ENCODE data around the gene ATP5ME. TPM values are rescaled to one million over a fixed set of nuclear protein-coding genes. Genes with fewer than 3 reads are reported as not detected.
A peak's percentile ranks its signal among the peaks of the same experiment; 100 is the strongest.
"Not testable (repeated sequence)": the region's sequence is repeated elsewhere in the genome, so short reads cannot be mapped to it uniquely, and the experiment has no call there.

ATP5ME gene
- polyA plus RNA-seq, 1 of the 3 experiments (the other 2 are of a cell fraction): 1,185 TPM

DNA sequence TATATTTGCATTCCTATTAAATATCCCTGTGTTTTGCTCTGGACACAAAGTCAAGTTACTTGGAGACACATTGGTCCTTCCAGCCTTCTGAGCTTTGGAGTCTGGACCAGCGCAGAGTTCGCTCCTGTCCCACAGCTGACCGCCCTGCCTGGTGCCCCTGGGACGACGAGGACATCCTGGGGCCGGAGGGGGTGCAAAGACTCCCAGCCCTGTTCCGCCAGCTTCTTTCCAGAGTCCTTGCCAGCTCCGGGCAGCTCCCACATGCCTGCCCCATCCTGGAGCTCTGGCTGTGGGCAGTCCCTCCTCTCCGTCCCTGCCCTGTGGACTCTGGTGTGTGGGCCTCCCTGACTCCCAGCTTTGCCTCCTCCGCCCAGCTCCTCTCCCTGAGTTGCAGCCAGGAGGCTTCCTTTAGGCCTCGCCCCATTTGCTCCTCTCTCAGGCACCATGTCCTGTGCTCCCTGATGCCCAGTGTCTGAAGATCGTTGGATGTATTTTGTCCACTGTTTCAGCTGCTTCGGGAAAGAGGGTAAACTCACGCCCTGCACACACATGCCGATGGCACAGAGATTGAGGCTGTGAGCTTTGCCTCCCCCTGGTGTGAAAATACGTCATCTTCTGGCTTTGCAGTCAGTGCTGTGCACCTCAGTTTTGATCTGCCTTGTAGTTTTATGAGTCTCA lies 26.6 kb upstream of the ATP5ME start:
- no peaks in the 10 kb centered on the region for H3K9me2 ChIP-seq
- H3K27ac ChIP-seq (ENCODE audit: low read depth in 2 of 2, low read length in 1 of 2): no peak overlapping the region
- no peak overlapping the region for H2AFZ ChIP-seq (ENCODE audit: low read depth)
- H3K4me3 ChIP-seq (ENCODE audit: low read depth in 2 of 2, low read length in 1 of 2): no peak overlapping the region
- H3F3A ChIP-seq (replicated peaks; ENCODE audit: insufficient read depth): no peaks in the 10 kb centered on the region
- POLR2A ChIA-PET: no interaction called here
- H3K4me1 ChIP-seq (ENCODE audit: control insufficient read depth in 1 of 2, insufficient read depth in 2 of 2, low read depth in 1 of 2, low read length in 1 of 2): no peaks in the 10 kb centered on the region; a peak in 1 of 4 replicates
- no peaks in the 10 kb centered on the region for H3K36me3 ChIP-seq (replicated peaks in 1 of 2; ENCODE audit: control insufficient read depth in 1 of 2, insufficient read depth in 2 of 2, low read length in 1 of 2)
- H4K20me1 ChIP-seq (ENCODE audit: insufficient read depth): no peaks in the 10 kb centered on the region
- TF ChIP-seq ELF1 (IDR thresholded peaks at IDR 0.05): no peak
- peak; percentile 25; the same call in 1 of the 2 replicates for TF ChIP-seq RAD21 (IDR thresholded peaks at IDR 0.05; ENCODE audit: low read length)
- no peak overlapping the region for H3K9ac ChIP-seq
- CTCF ChIA-PET: interaction anchor here (0.9 to 2.8 kb wide), 3 partner anchors 17 to 98 kb away, joined by 3 to 22 read pairs (median 4); partner anchors contain the start of genes ATP5ME and MYL5
- DNase-seq: no peak
- no peaks in the 10 kb centered on the region for H3K27me3 ChIP-seq (ENCODE audit: insufficient read depth)
- H3K4me2 ChIP-seq: no peak overlapping the region
- 83% methylated on average over 16 of the region's 16 CpGs for WGBS (ENCODE audit: low lambda C conversion rate)
- H3K9me3 ChIP-seq: no peaks in the 10 kb centered on the region
- H3K79me2 ChIP-seq (ENCODE audit: insufficient read depth): peaks cover 1% of the 10 kb centered on the region; the same call in 1 of the 2 replicates

DNA sequence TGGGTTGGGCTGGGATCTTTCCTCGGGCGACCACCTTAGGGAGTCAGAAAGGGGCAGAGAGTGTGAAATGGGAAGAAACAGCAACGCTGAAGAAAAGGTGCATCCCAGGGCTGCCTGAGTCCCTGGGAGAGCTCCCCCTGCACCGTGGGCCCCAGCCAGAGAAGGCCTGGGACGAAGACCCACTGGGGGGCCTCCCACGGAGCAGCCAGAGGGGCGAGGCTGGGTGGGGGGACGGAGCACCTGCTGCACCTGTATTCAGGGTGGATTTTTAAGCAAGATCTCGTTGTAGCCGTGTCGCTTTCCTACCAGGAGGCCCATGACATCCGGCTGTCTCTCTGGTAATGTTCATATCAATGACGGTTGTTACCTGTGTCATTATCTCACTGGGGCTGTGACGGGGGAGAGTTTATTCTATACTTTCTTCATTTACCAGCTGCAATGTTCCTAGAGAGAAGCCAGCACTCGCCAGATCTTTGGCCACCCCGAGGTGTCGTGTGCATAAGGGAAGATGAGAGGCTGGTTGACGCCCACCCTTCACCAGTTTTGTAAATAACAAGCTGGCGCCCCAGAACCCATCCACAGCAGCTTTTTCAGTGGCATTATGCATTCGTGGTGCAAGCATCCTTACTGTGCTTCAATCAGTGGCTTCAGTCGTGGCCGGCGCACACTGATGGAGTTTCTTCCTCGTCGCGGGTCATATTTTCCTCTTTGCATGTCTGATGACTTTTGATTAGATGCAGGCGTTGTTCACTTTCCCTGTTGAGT lies 25.9 kb upstream of the ATP5ME start:
- Histone ChIP-seq H3K4me1 (ENCODE audit: control insufficient read depth in 1 of 2, insufficient read depth in 2 of 2, low read depth in 1 of 2, low read length in 1 of 2) (no peaks in the 10 kb centered on the region; a peak in 1 of 4 replicates), H3K9me2 (no peaks in the 10 kb centered on the region), H3K4me3 (ENCODE audit: low read depth in 2 of 2, low read length in 1 of 2) (no peak overlapping the region), H3K27ac (ENCODE audit: low read depth in 2 of 2, low read length in 1 of 2) (no peak overlapping the region), H3K79me2 (ENCODE audit: insufficient read depth) (no peaks in the 10 kb centered on the region), H3K36me3 (replicated peaks in 1 of 2; ENCODE audit: control insufficient read depth in 1 of 2, insufficient read depth in 2 of 2, low read length in 1 of 2) (no peaks in the 10 kb centered on the region), H3F3A (replicated peaks; ENCODE audit: insufficient read depth) (no peaks in the 10 kb centered on the region), H3K27me3 (ENCODE audit: insufficient read depth) (no peaks in the 10 kb centered on the region), H3K9ac (no peak overlapping the region), H3K9me3 (no peaks in the 10 kb centered on the region), H2AFZ (ENCODE audit: low read depth) (no peak overlapping the region), H3K4me2 (no peak overlapping the region), H4K20me1 (ENCODE audit: insufficient read depth) (no peaks in the 10 kb centered on the region)
- POLR2A ChIA-PET: no interaction called here
- 71% methylated on average over 18 of the region's 27 CpGs for WGBS (ENCODE audit: low lambda C conversion rate)
- TF ChIP-seq FOXM1 (IDR thresholded peaks at IDR 0.05; ENCODE audit: low read depth) (no peak), YY1 (IDR thresholded peaks at IDR 0.05; ENCODE audit: low read depth) (no peak), JUND (IDR thresholded peaks at IDR 0.05) (no peak), TEAD4 (IDR thresholded peaks at IDR 0.05; ENCODE audit: borderline replicate concordance, insufficient read depth) (no peak)
- TF ChIP-seq, protein P1, sequence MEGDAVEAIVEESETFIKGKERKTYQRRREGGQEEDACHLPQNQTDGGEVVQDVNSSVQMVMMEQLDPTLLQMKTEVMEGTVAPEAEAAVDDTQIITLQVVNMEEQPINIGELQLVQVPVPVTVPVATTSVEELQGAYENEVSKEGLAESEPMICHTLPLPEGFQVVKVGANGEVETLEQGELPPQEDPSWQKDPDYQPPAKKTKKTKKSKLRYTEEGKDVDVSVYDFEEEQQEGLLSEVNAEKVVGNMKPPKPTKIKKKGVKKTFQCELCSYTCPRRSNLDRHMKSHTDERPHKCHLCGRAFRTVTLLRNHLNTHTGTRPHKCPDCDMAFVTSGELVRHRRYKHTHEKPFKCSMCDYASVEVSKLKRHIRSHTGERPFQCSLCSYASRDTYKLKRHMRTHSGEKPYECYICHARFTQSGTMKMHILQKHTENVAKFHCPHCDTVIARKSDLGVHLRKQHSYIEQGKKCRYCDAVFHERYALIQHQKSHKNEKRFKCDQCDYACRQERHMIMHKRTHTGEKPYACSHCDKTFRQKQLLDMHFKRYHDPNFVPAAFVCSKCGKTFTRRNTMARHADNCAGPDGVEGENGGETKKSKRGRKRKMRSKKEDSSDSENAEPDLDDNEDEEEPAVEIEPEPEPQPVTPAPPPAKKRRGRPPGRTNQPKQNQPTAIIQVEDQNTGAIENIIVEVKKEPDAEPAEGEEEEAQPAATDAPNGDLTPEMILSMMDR (IDR thresholded peaks at IDR 0.05): no peak
- TF ChIP-seq, protein P2, sequence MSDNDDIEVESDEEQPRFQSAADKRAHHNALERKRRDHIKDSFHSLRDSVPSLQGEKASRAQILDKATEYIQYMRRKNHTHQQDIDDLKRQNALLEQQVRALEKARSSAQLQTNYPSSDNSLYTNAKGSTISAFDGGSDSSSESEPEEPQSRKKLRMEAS (IDR thresholded peaks at IDR 0.05; ENCODE audit: low read depth): no peak
- CTCF ChIA-PET: interaction anchor here (0.9 to 2.8 kb wide), 3 partner anchors 16 to 97 kb away, joined by 3 to 22 read pairs (median 4); partner anchors contain the start of genes ATP5ME and MYL5
- DNase-seq: no peak

DNA sequence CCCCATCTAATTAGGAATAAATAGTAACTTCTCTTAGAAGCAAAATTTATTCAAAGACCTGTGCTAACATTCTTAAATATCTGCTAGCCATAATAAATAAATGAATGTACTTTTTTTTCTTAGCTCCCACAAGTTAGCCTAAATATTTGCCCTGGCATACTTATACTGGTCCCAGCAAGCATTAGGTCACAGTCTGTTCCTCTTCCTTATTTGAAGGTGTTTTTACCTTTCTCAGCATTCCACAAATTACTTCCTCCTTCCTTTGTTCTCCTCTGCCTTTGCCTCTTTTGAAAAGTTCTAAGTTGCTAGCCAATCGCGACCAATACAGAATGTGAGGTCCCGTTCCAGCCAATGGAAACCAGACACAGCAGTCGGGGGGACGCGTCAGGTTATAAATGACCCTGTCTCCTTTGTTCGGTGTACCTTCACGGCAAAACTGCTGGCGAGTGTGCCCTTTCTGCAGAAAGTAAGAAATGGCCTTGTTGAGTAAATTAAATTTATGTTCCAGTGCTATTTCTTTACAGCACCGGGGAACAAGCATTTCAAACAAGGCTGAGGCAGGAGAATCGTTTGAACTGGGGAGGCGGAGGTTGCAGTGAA lies 20.4 kb upstream of the ATP5ME start:
- H3K79me2 ChIP-seq (ENCODE audit: insufficient read depth); H2AFZ ChIP-seq (ENCODE audit: low read depth); H3K27me3 ChIP-seq (ENCODE audit: insufficient read depth); H3K9me2 ChIP-seq; H3K9me3 ChIP-seq; H3K4me2 ChIP-seq; H3K4me1 ChIP-seq (ENCODE audit: control insufficient read depth in 1 of 2, insufficient read depth in 2 of 2, low read depth in 1 of 2, low read length in 1 of 2); H3K4me3 ChIP-seq (ENCODE audit: low read depth in 2 of 2, low read length in 1 of 2); POLR2A ChIA-PET; H4K20me1 ChIP-seq (ENCODE audit: insufficient read depth); H3K36me3 ChIP-seq (replicated peaks in 1 of 2; ENCODE audit: control insufficient read depth in 1 of 2, insufficient read depth in 2 of 2, low read length in 1 of 2); DNase-seq; H3K9ac ChIP-seq; H3F3A ChIP-seq (replicated peaks; ENCODE audit: insufficient read depth); H3K27ac ChIP-seq (ENCODE audit: low read depth in 2 of 2, low read length in 1 of 2): not testable (repeated sequence)
- CTCF ChIA-PET: interaction anchor here (1.0 kb wide), 1 partner anchor 11 kb away, joined by 3 read pairs; no protein-coding TSS in a partner anchor
- WGBS (ENCODE audit: low lambda C conversion rate): 79% methylated on average over 12 of the region's 12 CpGs

Measured in SK-N-SH (cell line).